Fibroblast of villous mesenchyme (primary cell): ENCODE data around the gene SHISA7. TPM values are rescaled to one million over a fixed set of nuclear protein-coding genes. Genes with fewer than 3 reads are reported as not detected.

ENCODE experiments used
- DNase-seq: peaks from one replicate; pipeline ENCODE4 v3.0.0-alpha.2; 2010; ENCODE audit warnings: low read depth
- H3K4me3 ChIP-seq: 2 replicates; pipeline ENCODE4 v1.5.1; 2011; ENCODE audit warnings: low read depth, mild to moderate bottlenecking, low read length
- CTCF ChIP-seq: IDR thresholded peaks from 2 replicates; pipeline ENCODE4 v1.5.1; 2012; ENCODE audit warnings: low read depth, mild to moderate bottlenecking, low read length; ENCODE audit not compliant: insufficient read depth
- total RNA-seq: library from RNA; depleted of rRNA; stranded (reverse); fragments of >200 nt; gene quantifications from 2 replicates; pipeline ENCODE4 v1.2.3, GENCODE V29; 2012

Gene SHISA7
- total RNA-seq, 1 donor = not detected

- no peak overlapping the region for H3K4me3 ChIP-seq
- no peak for TF ChIP-seq CTCF
- DNase-seq = no peak
These were observed 13.2 kb upstream of the SHISA7 start for GRCh38 chr19:55456347-55456746.

GRCh38 chr19:55455576-55456235 is 12.6 kb upstream of the SHISA7 start:
- TF ChIP-seq CTCF = no peak

GRCh38 chr19:55454787-55455243 is 11.7 kb upstream of the SHISA7 start:
- DNase-seq = peak; percentile 29
- peak; percentile 76 for TF ChIP-seq CTCF

More at GRCh38 chr19:55455576-55456235, 12.6 kb upstream of the SHISA7 start:
- no peak for DNase-seq
- no peak overlapping the region for H3K4me3 ChIP-seq

GRCh38 chr19:55453511-55454260 is 10.6 kb upstream of the SHISA7 start:
- no peak for DNase-seq
- TF ChIP-seq CTCF = no peak
- no peak overlapping the region for H3K4me3 ChIP-seq

More at GRCh38 chr19:55454787-55455243, 11.7 kb upstream of the SHISA7 start:
- H3K4me3 ChIP-seq = no peak overlapping the region

- DNase-seq = peak; percentile 65
- no peak overlapping the region for H3K4me3 ChIP-seq
- TF ChIP-seq CTCF = no peak
These were observed 9.7 kb upstream of the SHISA7 start for GRCh38 chr19:55452749-55453346.

- DNase-seq = no peak
- H3K4me3 ChIP-seq = no peak overlapping the region
- no peak for TF ChIP-seq CTCF
These were observed 9.1 kb upstream of the SHISA7 start for GRCh38 chr19:55451965-55452748.
